ENCODE measurements around the gene OTULIN.

The OTULIN gene

GRCh38 chr5:14744296-14745187 is 80.0 kb downstream of the OTULIN start:
- no peak for DNase-seq

DNA sequence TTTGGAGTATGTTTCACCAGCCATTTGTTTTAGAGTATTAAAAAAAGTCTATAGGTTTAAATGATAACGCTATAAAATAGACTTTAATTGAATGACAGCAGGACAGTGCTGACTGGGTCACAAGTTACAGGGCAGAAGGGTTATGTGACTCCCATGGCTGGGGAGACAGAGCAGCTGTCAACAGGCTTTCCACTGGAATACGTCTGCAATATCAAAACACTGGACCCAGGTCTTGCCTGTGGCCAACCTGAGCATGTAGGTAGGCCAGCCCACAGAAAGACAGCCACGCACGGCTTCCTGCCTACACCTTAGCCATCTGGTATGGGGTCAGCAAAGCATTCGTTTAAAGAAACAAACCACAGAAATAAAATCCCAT is 80.7 kb downstream of the OTULIN start:
- no peak for DNase-seq

DNA sequence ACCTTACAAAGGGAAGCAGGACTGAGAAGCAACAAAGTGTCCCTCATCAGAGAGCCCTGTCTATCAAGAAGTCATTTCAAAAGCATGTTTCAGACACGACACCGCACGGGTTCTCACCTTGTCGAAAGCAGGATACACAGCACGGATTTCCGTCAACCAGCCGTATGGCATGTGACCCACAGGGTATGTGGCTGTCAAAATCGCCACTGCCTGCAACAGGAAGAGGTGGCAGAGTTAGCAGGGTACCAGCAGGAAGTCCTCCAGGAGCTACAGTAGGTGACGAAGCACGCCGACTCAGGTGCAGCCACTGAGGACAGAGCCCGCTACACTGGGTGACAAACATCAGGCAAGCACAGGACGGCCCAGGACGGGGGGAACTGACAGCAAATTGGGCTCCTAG is 81.2 kb downstream of the OTULIN start:
- no peak for DNase-seq

DNA sequence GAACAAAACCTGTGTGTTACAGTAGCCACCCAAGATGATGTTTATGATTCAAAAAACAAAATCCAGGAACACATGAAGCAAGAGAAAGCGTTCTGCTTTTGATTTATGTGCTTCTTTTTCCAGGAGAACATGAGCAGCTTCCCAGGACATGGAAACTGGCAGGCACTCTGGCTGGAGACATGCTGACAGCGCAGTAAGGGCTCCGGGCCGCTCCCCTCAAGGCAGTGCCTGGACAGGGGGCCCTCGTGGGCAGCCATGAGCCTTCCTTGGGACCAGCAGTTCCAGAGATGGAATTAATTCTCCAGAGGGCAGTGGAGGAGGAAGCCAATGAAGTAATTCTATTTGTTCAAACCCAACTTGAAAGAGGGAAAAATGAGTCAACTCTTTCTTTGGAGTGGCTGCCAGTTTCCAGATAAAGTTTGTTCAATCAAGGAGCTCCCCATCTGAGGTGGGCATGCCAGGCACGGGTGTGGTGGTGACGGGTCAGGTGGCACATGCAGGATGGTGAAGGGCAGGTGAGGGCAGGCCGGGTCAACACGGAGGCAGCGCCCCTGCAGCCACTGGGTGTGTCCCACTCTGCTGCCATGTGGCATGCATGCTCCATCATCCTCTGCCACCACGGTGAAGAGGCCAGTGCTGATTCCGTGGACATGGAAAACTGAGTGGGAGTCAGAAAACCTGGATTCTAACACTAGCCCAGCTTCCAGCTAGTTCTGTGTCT is 83.8 kb downstream of the OTULIN start:
- no peak for DNase-seq

Data from eye (tissue), 1 donor.